ENCODE data around the gene LCN1. TPM values are rescaled to one million over a fixed set of nuclear protein-coding genes. Genes with fewer than 3 reads are reported as not detected.
A peak's percentile ranks its signal among the peaks of the same experiment; 100 is the strongest.

The LCN1 gene
- polyA plus RNA-seq, 4 donors = 0.22 TPM; not detected in 3

DNA sequence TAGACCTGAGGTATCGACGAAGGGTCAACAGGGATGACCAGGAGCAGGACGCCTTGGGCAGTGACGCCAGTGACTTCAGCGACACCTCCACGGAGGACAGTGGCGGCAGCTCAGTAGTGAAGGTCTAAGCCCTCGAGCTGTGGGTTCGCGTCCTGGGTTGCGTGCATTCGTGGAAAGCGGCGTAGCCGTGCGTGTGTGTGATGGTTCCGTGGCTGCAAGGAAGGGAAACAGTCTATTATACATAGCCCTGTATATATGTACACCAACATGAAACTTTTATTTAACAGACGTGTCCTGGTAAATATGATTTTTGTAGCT is 33.3 kb upstream of the LCN1 start:
- DNase-seq (ENCODE audit: low read depth in 4 of 4, low spot score in 2 of 4) = no peak

DNA sequence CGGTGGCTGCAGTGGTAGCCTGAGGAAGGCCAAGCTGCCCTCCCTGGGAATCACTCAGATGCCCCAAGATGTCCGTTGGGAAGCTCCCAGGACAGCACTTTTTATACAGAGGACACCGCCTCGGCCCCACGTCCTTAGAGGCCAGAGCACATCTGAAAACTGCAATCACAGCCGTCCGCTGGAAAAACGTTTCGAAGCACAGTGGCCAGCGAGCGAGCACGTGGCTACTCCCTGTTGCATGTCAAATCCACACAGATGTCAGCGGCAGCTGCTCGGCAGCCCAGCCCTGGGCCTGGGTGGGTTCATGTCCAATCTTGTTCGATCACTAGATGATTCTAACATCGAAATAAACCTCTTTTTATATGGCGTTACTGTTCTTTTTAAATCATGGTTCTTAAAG is 32.7 kb upstream of the LCN1 start:
- DNase-seq (ENCODE audit: low read depth in 4 of 4, low spot score in 2 of 4) = no peak

DNA sequence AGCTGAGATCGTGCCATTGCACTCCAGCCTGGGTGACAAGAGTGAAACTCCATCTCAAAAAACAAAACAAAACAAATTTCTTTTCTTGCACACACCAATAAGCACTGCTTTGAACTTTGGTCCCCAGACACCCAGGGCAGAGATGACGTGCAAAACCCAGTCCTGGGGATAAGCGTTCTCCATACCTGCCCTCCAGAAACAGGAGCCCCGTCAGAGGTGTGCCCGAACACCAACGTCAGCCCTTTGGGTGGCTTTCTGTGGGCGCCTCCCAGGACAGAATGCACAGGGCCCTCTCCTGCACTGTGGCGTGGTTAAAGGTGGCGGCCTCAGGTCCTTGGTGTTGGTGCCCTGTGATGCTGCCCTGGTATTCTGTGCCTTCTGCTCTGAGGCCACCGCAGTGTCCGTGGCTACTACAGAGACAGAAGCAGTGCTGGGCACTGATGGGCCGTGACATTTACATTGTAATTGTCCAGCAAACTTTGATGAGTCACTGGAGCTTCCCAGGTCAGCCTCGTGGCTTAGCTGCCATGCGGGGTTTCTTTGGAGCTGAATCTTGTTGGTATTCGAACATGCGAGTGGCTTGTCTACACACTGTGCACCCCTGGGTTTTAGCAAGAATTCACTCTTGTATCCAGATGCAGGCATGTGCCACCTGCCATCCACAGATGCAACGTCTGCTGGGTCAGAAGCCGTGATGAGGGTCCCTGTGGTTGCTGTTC is 31.9 kb upstream of the LCN1 start:
- no peak for DNase-seq (ENCODE audit: low read depth in 4 of 4, low spot score in 2 of 4)

DNA sequence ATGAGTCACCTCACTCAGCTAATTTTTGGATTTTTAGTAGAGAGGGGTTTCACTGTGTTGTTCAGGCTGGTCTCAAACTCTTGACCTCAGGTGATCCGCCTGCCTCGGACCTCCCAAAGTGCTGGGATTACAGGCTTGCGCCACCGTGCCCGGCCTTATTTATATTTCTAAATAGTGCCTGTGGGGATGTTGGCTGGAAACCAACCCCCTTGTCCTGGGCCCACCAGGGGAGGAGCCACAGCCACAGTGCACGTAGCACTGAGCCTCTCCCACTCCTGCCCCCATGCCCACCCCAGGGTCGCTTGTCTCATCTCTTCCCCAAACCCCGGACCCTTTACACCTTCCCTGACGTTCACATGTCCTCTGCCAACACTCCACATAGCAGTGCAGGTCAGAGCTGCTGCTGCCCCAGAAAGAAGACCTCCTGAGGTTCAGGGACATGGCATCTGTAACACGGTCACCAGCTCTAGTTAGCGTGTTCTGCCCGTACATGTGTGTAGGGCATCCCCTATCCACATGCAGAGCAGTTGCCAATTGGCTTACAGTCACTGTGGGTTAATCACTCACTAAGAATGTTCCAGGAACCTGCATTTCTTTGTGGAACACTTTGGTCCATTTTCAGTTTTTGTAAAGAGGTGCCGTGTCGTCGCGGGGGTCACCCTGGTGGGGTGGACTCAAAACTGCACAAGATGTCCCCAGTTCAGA is 30.9 kb upstream of the LCN1 start:
- DNase-seq (ENCODE audit: low read depth in 4 of 4, low spot score in 2 of 4) = no peak

DNA sequence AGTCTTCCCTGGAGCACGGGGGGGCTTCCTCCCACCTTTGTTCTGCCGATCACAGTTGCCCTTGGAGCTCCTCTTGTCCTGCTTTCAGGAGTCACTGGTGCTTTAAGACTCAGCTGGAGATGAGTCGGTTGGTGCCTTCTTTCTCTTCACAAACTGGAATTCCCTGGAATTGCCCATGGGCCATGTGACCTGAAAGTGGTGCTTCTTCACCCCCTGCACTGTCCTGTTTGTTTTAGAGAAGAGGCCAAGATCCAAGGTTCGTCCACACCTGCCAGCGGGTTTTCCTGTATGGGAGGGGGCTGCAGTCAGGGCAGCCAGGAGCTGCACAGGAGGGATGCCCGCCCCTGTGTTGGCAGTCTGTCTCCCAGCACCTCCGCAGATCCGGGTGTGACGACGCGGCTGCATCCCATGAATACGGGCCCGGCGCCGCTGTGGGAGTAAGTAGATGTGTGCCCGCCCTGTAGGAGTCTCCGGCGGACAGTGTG is 30.2 kb upstream of the LCN1 start:
- no peak for DNase-seq (ENCODE audit: low read depth in 4 of 4, low spot score in 2 of 4)

DNA sequence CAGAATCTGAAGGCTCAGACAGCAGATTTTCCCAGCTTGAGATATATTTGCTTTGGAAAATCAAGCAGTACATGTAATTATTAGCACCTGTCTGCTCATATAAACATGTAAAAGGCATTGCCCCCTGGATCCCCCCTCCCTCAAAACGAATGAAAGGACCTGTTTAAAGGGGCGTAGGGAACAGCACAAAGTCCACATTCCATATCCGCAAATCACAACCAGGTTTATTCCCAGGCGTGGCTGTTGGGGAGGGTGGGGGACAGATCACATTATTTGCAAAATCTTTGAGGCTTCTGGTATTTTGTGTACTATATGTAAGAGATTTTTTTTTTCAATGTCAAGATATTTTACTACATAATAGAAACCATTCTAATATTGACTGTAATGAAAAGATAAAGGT is 29.5 kb upstream of the LCN1 start:
- DNase-seq (ENCODE audit: low read depth in 4 of 4, low spot score in 2 of 4) = no peak

DNA sequence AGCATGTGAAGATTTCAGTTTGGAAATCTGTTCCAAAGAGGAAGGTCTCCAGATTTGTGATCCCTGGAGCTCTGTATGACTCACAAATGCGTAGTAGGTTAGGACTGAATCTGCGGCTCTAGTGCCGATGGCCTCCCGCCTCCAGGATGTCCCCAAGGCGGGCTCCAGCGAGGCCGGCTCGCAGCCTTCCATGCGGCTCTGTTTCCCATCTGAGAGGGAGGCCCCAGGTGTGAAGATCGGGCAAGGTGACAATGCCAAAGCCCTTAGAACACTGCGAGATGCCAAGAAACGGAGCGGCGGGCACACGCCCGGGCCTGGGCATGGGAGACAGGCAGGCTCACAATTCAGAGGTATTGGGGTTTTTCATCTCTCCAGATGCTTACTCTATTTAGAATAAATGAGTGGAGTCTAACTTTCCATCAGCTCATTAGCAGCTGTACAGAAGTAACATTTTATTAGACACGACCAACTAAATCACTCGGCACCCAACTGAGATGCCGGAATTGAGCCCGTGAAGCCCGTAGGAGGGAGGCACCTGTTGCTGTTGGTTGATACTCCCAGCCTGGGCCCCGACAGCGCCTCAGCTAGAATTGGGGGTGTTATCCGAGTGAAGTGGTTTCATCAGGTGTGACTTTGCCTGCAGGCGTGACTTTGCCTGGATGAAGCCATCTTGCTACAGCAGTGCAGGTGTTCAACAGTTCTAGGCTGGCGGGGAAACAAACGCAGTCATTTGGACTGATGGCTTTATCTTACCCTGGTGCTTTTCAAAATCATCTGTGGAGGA is 28.2 kb upstream of the LCN1 start:
- no peak for DNase-seq (ENCODE audit: low read depth in 4 of 4, low spot score in 2 of 4)

DNA sequence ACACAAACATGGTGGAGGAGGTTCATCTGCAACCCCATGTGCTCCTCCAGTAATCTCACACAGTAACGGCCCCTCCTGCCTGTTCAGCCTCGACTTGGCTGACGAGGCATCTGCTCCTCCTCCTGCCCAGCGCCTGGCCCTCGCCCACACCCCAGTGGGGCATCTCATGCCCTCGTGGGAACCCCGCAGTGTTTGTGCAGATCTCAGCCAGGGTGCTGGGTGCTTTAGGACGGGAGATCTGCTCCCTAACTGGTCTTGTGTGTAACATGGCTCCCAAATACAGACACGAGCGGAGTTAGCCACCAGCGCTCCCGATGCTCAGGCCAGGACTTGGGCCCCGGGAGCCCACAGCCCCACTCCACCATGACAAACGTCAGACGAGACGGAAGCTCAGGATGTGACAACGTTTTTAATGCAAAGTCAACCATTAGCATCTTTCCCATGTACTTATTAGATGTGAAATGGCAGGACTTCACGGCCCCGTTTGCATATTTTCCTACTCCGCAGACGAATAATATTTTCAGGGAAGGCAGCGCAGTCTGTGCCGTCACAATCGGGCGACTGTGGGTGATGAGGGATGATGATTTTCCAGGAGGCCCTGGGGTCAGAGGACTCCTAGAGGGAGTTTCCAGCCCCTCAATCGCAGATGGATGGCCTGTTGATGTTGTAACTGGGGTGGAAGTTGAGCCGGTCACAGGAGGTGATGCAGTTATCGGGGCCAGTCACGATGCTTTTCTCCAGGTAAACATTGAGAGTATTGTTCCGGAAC is 26.3 kb upstream of the LCN1 start:
- no peak for DNase-seq (ENCODE audit: low read depth in 4 of 4, low spot score in 2 of 4)

DNA sequence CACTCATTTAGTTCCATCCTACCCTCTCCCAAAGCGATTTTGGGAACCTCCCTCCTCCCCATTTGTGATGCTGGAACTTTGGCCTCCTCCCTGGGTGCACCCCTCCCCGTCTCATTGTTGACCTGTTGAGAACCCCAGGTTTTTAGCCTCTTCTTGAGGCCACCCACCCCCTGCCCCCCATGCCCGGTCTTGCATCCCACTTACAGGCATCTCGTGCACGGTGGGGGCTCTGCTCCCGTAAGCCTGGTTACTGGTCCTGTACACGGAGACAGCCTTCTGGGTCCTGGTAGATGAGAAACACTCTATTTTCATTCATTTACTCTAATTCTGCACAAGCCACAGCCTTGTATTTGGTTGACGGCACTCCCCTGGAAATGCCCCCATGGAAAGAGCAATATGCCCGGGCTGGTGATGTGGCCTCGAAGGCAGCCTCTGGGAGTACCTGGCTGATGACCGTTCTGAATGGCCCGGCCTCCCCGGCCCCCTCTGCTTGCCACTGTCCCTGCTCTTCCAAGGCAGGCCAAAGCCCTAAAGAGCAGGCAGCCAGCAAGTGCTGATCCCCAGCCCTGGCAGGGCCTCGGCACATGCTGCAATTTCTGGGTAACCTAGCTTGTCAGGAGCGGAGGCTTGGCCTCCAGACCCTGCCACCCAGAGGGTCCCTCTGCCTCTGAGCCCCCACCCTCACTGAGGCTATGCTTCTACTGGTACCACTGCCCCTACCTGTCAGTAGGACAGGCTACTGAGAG is 22.7 kb upstream of the LCN1 start:
- no peak for DNase-seq (ENCODE audit: low read depth in 4 of 4, low spot score in 2 of 4)

DNA sequence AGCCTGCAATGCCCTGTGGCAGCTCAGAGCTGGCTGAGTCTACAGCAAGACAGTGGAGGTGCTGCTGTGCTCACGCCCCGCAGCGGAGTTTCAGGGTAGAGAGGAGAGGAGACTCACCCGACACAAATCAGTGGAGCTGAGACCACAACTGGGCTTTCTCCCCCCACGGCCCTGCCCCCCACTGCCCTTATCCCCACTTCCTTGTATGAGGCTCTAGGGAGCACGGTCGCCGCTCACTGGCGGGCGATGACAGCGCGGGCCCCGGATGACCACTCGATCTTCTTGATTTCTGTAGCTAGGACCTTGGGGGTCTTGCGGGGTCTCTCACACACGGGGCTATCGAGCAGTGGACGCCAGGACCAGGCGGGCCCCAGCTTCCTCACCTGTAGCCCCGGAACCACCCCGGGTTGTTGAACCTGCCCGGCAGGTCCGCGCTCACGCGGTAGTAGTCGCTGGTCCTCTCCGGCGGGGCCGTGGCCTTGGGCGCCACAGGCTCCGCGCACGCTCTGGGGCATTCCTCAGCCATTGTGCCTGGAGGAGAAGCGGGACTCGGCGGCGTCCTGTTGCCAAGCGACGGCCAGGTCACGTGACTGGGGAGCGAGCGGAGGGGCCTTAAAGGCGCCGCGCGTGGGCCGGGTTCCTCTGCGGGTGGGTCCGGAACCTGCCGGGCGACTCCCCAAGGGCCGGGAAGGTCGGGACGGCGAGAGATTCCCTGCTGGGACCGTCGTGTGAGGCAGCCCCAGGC is 21.7 kb upstream of the LCN1 start:
- peak in 3 of 4 donors; percentile 70 to 83 (median 72) for DNase-seq (ENCODE audit: low read depth in 4 of 4, low spot score in 2 of 4)

DNA sequence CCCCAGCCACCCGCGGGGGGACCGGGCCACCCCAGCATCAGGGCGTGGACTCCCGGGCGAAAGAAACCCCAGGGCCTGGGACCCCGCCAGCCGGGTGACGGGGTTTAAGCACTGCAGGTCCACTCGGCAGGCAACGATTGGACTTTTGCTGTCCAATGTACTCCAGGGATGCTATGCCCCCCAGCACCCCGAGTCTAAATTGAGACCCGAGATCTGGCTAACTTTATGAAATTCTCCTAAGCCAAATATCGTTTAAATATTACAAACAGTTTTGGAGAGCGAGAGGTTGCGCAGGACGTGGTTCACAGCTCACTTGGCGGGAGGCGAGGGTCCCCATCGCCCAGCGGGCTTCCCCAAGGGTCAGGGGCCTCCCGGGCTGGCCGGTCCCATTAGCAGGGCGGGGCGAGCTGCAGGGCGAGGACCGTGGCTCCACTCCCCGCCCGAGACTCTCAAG is 21.1 kb upstream of the LCN1 start:
- DNase-seq (ENCODE audit: low read depth in 4 of 4, low spot score in 2 of 4) = peak in 1 of 4 donors; percentile 65

DNA sequence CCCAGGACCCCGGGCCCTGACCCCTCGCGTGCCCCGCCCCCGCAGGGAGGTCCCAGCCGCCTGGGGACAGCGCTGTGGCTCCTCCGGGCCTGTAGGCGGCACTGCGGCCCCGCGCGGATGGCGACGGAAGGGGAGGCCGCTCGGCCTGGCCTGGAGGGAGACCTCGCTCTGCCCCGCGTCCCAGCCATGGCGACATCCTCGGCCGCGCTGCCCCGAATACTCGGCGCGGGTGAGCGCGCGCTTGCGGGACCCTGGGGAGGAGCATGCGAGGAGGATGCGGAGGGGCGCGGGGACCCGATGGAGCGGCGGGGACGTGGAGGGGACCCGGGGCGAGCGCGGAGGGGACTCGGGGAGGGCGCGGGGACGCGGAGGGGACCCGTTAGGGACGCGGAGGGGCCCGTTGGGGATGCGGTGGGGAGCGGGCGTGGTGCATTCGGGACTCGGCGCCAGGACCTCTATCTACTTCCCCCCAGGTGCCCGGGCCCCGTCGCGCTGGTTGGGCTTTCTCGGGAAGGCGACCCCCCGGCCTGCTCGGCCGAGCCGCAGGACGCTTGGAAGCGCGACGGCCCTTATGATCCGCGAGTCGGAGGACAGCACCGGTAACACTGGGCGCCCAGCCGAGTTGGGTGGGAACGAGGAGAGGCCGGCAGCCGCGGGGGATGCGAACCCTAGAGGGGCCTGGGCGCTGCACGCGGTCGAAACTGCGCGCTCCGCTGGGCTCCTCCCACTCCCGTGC is 20.5 kb upstream of the LCN1 start, which contains the start of gene MRPS2:
Gene MRPS2, plus strand, starts transcription at position 158 of the 736 bp plus-strand sequence. Its CDS starts 29 bp downstream, at position 187.
- peak; percentile 65 to 82 (median 72) for DNase-seq (ENCODE audit: low read depth in 4 of 4, low spot score in 2 of 4)

DNA sequence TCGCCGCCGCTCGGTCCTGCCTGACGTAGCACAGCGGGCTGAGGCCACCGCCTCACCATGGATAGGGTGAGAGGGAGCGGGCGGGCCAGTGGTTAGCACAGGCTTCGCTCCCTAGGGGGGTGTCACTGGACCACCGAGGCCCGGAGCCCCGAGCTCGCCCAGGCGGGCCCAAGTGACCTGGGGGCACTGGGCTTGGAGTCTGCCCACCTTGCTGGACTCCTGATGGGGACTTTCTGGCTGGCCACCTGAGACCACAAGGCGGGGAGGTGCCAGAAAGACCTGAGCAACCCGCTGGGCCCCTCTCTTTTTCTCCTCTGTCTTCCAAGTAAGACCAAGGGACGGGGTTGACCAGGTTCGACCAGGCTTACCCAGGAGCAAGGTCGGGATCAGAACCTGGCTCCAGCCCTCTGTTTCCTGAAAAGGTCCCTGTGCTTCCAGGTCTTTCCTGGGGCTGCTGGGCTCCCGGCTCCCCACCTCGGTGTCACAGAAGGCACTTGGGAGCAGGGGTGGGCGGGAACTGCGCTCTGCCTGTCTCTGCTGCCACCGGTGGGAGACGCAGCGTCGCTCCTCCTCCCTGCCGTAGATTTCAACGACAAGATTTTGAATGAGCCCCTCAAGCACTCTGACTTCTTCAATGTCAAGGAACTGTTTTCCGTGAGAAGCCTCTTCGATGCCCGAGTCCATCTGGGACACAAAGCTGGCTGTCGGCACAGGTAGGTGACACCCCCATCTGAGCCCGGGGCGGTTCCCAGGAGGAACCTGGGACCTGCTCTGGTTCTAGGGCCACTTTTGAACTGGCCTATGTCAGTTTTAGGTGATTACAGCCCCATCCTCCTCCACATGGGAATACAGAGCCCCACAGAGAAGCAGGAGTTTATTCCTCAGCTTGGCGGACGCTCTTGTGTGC is 19.7 kb upstream of the LCN1 start:
- no peak for DNase-seq (ENCODE audit: low read depth in 4 of 4, low spot score in 2 of 4)

DNA sequence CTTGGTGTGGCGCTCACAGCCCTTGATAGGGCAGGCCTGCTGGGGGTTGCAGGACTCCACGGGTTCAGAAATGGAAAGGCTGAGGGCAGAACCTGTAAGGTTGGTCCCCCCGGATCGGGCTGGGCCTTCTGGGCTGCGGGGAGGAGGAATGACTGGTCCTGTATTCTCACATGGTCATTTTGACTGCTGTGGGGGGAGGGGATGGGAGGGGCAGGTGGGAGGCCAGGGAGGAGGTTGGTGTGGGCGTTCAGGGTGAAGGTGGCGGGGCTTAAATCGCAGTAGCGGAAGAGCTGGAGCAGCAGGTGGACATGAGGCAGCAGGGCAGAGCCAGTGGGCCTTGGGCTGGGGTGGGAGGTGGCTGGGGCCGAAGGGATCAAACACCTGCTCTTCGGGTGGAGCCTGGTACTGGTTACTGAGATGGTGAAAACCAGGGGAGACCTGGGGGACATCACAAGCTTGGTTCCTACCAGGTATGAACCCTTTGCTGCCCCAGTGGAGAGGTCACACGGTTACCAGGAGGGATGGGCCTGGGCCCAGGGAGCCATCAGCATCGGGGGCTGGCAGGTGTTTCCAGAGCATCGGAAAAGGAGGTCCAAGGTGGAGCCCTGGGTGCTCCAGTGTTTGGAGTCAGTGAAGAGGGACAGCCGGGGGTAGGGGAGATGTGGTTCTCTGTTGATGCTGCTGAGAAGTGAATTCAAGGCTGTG is 18.9 kb upstream of the LCN1 start:
- no peak for DNase-seq (ENCODE audit: low read depth in 4 of 4, low spot score in 2 of 4)

DNA sequence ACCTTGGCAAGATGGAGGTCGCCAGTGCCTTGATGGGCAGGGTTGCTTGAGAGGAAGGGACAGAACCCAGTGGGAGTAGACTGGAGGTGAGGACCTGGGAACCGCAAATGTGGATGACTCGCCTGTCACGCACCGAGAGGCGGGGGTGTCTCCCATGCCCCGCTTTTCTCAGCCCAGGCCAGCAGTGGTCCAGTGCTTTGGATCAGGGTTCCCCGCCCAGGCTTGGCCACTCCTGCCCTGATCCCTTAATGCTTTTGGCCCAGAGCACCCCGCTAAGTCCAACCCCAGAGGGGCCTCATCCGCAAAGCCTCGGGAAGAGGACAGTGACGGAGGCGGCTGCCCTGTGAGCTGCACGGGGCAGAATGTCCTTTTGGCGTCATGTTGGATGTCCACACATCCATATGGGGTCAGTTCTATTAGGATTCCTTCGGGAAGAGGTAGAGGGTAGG is 18.3 kb upstream of the LCN1 start:
- DNase-seq (ENCODE audit: low read depth in 4 of 4, low spot score in 2 of 4) = no peak

DNA sequence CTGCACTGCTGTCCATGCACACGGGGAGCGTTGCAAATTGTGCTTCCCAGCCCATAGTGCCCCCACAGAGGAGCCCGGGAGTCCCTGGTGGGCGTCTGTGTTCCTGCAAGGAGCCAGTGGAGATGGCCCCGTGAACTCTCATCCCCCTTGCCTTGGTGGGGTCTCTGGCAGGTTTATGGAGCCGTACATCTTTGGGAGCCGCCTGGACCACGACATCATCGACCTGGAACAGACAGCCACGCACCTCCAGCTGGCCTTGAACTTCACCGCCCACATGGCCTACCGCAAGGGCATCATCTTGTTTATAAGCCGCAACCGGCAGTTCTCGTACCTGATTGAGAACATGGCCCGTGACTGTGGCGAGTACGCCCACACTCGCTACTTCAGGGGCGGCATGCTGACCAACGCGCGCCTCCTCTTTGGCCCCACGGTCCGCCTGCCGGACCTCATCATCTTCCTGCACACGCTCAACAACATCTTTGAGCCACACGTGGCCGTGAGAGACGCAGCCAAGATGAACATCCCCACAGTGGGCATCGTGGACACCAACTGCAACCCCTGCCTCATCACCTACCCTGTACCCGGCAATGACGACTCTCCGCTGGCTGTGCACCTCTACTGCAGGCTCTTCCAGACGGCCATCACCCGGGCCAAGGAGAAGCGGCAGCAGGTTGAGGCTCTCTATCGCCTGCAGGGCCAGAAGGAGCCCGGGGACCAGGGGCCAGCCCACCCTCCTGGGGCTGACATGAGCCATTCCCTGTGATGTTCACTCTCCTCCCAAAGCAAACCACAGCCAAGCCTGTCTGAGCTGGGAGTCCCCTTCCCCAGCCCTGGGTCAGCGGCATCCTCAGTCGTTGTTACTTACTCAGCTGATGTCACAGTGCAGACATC is 17.6 kb upstream of the LCN1 start:
- DNase-seq (ENCODE audit: low read depth in 4 of 4, low spot score in 2 of 4) = no peak
